ENCODE results near the gene DGCR2.

The DGCR2 gene

DNA sequence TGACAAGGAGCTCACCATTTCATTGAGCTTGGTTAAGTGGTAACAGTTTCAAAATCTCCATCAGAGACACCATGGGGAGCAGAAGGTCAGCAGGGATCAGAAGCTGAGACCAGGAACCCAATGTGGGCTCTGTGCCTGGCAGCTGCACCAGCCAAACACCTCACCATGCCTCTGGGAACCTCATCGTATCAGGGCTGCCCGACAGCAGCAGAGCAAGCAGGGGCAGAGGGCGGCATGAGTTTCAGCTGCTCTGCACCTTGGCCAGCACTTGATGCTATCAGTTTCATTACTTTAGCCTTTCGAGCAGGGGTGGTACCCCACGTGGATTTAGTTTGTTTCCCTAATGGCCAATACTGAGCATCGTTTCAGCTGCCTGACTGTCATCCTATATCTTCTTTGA lies 77.8 kb downstream of the DGCR2 start:
- TF ChIP-seq TEAD4 (IDR thresholded peaks at IDR 0.05) (no peak), RAD21 (IDR thresholded peaks at IDR 0.05; ENCODE audit: low read depth) (no peak), TAF1 (IDR thresholded peaks at IDR 0.05; ENCODE audit: low read depth) (no peak), YY1 (IDR thresholded peaks at IDR 0.05; ENCODE audit: low read depth) (no peak), TCF12 (IDR thresholded peaks at IDR 0.05; ENCODE audit: low read depth) (no peak), FOXM1 (IDR thresholded peaks at IDR 0.05; ENCODE audit: borderline replicate concordance, low read depth) (no peak), CREB1 (IDR thresholded peaks at IDR 0.05; ENCODE audit: low read depth) (no peak), NFIC (IDR thresholded peaks at IDR 0.05) (no peak), EP300 (IDR thresholded peaks at IDR 0.05; ENCODE audit: borderline replicate concordance) (no peak), EGR1 (IDR thresholded peaks at IDR 0.05) (no peak), CEBPB (IDR thresholded peaks at IDR 0.05) (no peak)
- TF ChIP-seq, protein P1, sequence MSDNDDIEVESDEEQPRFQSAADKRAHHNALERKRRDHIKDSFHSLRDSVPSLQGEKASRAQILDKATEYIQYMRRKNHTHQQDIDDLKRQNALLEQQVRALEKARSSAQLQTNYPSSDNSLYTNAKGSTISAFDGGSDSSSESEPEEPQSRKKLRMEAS (IDR thresholded peaks at IDR 0.05), result no peak
- TF ChIP-seq, protein P2, sequence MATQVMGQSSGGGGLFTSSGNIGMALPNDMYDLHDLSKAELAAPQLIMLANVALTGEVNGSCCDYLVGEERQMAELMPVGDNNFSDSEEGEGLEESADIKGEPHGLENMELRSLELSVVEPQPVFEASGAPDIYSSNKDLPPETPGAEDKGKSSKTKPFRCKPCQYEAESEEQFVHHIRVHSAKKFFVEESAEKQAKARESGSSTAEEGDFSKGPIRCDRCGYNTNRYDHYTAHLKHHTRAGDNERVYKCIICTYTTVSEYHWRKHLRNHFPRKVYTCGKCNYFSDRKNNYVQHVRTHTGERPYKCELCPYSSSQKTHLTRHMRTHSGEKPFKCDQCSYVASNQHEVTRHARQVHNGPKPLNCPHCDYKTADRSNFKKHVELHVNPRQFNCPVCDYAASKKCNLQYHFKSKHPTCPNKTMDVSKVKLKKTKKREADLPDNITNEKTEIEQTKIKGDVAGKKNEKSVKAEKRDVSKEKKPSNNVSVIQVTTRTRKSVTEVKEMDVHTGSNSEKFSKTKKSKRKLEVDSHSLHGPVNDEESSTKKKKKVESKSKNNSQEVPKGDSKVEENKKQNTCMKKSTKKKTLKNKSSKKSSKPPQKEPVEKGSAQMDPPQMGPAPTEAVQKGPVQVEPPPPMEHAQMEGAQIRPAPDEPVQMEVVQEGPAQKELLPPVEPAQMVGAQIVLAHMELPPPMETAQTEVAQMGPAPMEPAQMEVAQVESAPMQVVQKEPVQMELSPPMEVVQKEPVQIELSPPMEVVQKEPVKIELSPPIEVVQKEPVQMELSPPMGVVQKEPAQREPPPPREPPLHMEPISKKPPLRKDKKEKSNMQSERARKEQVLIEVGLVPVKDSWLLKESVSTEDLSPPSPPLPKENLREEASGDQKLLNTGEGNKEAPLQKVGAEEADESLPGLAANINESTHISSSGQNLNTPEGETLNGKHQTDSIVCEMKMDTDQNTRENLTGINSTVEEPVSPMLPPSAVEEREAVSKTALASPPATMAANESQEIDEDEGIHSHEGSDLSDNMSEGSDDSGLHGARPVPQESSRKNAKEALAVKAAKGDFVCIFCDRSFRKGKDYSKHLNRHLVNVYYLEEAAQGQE (IDR thresholded peaks at IDR 0.05; ENCODE audit: low read depth), result no peak
- TF ChIP-seq, protein P3, sequence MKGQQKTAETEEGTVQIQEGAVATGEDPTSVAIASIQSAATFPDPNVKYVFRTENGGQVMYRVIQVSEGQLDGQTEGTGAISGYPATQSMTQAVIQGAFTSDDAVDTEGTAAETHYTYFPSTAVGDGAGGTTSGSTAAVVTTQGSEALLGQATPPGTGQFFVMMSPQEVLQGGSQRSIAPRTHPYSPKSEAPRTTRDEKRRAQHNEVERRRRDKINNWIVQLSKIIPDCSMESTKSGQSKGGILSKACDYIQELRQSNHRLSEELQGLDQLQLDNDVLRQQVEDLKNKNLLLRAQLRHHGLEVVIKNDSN (IDR thresholded peaks at IDR 0.05), result no peak

DNA sequence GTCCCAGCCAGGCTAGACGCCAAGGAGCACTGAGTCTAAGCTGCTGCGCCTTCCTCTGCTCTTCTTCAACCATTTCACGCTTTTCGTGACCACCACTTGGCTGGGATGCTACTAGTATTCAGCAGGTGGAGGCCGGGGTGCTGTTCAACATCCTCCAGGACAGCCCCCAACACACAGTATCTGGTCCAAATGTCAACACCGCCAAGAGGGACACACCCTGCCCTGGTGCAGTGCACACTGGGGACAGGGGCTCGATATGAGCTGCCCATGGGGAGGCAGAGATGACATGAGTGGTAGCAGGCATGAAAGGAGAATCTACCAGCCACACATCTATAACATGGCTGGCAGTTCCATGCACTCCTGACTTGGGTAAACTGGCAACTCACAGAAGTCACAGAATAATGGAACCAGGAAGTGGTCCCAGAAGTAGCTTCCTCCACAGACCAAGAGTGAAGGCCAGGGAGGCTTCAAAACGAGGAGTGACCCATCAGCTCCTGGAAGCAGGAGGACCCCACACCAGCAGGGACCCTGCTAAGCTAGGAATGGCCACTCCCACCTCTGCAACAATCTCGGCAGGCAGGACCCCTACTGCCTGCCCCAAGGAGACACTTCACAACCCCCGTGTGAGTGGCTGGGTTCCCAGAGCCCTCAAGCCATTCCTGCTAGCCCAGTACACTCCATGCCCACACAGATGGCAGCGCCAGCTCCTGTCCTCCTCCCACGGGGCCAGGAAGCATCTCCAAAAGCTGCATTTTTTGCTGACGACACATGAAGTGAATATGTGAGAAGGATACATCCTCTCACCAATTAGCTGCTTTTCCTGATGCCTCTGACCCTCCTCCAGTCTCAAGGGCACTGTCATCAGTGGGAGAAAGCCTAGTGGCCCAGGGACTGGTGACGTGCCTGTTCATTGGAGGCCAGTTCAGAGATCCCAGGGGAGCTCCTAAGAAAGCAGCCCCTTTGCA lies 78.8 kb downstream of the DGCR2 start:
- TF ChIP-seq NFIC (IDR thresholded peaks at IDR 0.05) (no peak), TAF1 (IDR thresholded peaks at IDR 0.05; ENCODE audit: low read depth) (no peak)

DNA sequence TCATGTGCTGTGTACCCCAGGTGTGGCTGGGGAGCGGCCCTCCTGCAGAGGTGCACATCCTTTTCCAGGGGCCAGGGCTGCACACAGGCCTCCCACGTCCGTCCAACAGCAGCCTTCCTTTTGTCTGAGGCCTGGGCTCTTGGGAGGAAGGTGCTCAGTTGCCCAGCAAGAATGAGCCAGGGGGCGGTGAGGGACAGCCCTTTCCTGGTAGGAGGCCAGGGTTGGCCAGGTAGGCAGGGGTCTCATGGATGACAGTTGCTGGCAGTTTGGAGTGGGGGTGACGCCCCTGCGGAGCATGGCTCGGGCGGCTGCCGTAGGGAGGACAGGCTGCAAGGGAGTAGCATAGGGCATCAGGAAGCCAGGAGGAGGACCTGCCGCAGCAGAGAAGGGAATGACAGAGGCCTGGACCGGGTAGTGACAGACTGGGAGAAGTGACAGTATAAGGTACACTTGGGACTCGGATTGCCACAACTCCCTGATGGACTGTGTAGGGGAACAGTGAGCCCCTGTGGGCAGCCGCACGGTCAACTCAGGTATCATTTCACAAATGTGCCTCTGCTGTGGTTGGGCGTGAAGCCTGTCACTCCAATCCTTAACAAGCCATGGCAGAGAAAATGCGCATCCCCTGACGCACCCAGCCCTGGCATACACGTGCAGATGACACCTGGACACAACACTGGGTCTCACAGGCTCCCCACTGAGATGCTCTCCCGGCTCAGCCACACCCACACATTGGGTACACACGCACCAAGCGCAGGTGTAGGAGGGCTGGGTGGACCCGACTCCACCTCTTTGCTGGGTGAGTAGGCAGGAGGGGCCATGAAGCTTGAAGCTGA lies 79.7 kb downstream of the DGCR2 start:
- TF ChIP-seq FOXM1 (IDR thresholded peaks at IDR 0.05; ENCODE audit: borderline replicate concordance, low read depth) (no peak), EP300 (IDR thresholded peaks at IDR 0.05; ENCODE audit: borderline replicate concordance) (no peak), CREB1 (IDR thresholded peaks at IDR 0.05; ENCODE audit: low read depth) (no peak), TEAD4 (IDR thresholded peaks at IDR 0.05) (no peak), TCF12 (IDR thresholded peaks at IDR 0.05; ENCODE audit: low read depth) (no peak), ZBTB7A (IDR thresholded peaks at IDR 0.05; ENCODE audit: low read depth) (no peak), CEBPB (IDR thresholded peaks at IDR 0.05) (no peak)
- TF ChIP-seq, protein P2 (IDR thresholded peaks at IDR 0.05; ENCODE audit: low read depth), result no peak

DNA sequence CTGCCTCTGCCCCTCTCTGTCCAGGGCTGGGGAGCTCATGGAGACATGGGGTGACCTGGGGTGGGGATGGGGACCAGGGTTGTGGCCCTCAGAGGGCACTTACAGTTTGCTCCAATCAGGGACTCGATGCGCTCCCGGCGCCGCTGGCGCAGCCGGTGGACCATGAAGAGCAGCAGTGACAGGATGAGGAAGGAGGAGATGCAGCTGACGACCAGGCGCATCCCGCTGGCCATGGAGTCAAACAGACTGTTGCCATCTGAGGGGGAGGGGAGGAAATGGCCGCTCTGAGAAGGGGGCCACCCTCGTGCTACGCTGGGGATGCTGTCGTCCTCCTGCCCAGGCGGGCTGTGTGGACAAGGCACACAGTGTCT lies 80.5 kb downstream of the DGCR2 start:
- TF ChIP-seq CREB1 (IDR thresholded peaks at IDR 0.05; ENCODE audit: low read depth) (no peak), CEBPB (IDR thresholded peaks at IDR 0.05) (no peak), RAD21 (IDR thresholded peaks at IDR 0.05; ENCODE audit: low read depth) (no peak), EP300 (IDR thresholded peaks at IDR 0.05; ENCODE audit: borderline replicate concordance) (no peak), TAF1 (IDR thresholded peaks at IDR 0.05; ENCODE audit: low read depth) (no peak), ZBTB7A (IDR thresholded peaks at IDR 0.05; ENCODE audit: low read depth) (no peak), TCF12 (IDR thresholded peaks at IDR 0.05; ENCODE audit: low read depth) (no peak), NFIC (IDR thresholded peaks at IDR 0.05) (no peak), FOXM1 (IDR thresholded peaks at IDR 0.05; ENCODE audit: borderline replicate concordance, low read depth) (no peak), YY1 (IDR thresholded peaks at IDR 0.05; ENCODE audit: low read depth) (no peak), EGR1 (IDR thresholded peaks at IDR 0.05) (no peak), TEAD4 (IDR thresholded peaks at IDR 0.05) (no peak)
- TF ChIP-seq, protein P2 (IDR thresholded peaks at IDR 0.05; ENCODE audit: low read depth), result no peak
- TF ChIP-seq, protein P1 (IDR thresholded peaks at IDR 0.05), result no peak
- TF ChIP-seq, protein P3 (IDR thresholded peaks at IDR 0.05), result no peak
